Right hindlimb (tissue), 1 donor: Measurements from ENCODE around the gene TCERG1L.
"Not testable (repeated sequence)": the region's sequence is repeated elsewhere in the genome, so short reads cannot be mapped to it uniquely, and the experiment has no call there.

ENCODE experiments used
- DNase-seq: peaks from one replicate; pipeline ENCODE4 v3.0.0-alpha.2; 2018

Gene TCERG1L

DNA sequence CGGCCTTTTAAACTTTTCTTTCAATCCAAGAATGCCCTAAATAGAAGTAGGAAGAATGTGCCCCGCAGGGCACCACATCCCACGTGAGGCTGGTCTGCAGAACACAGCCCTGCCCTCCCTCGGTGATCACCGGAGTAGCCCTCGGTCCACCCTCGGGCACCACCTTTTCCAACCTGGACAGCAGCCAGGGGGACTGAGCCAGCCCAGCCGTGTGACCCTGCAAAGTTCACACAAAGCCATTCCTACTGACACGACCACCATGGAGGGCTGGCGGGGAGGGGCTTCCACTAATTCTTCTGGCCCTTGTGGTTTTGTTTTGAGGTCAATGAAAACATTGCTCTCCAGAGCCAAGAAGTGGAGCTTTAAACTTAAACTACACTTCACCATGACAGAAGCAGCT, 132.2 kb downstream of the TCERG1L start:
- DNase-seq, result no peak

DNA sequence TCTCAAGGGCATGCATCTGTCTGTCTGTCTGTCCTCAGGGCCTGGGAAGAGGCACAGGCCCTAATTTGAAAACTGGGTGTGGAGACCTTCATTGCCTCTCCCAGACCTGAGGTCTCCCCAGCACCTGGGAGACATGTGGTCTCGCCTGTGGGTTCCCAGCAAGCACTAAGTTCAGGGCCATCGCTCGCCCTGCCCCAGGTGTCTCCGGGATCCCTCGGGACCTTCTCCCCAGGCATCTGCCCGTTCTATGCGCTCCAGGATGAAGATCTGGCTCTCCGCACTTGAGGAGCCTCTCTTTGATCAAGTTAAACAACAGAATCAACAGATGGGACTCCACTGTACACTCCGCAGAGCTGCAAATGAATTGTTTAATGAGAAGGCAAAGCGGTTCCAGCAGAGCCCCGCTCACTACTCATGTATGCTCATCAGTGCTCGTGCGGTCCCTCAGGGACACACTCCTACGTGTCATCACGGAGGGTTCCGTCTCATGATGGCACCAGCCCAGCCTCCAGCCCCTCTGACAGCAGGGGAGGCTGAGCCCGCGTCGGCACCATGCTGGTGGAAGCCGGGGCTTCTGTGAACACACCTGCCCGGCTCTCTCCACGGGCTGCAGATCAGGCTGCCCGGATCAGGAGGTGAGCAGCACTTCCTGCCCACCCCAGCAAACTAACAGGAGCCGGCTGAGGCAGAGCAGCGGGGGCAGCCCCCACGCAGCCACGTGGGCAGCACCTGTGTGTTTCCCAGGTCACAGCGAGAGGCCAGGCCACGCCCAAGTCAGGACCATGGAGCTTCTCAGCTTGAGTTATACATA, 132.8 kb downstream of the TCERG1L start:
- no peak for DNase-seq

GRCh38 chr10:131177431-131178327, 133.8 kb downstream of the TCERG1L start:
- DNase-seq, result peak; percentile 30

DNA sequence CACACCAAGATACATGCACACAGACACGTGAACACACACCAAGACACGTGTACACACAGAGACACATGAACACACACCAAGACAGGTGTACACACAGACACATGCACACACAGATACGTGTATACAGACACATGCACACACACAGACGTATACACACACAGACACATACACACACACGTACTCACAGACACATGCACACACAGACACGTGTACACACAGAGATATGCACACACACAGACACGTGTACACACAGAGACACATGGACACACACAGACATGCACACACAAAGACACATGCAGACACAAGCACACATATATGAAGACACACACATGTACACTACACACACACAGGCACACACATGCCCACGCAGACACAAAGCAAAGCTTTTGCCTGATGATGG, 134.6 kb downstream of the TCERG1L start:
- DNase-seq, result no peak

DNA sequence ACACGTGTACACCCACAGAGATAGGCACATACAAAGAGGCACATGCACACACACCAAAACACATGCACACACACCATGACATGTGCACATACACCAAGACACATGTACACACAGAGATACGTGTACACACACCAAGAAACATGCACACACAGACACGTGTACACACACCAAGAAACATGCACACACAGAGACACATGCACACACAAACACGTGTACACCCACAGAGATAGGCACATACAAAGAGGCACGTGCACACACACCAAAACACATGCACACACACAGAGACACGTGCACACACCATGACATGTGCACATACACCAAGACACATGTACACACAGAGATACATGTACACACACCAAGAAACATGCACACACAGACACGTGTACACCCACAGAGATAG, 135.2 kb downstream of the TCERG1L start:
- DNase-seq, result not testable (repeated sequence)

- no peak for DNase-seq
Measured at GRCh38 chr10:131175891-131176290, 135.6 kb downstream of the TCERG1L start.

DNA sequence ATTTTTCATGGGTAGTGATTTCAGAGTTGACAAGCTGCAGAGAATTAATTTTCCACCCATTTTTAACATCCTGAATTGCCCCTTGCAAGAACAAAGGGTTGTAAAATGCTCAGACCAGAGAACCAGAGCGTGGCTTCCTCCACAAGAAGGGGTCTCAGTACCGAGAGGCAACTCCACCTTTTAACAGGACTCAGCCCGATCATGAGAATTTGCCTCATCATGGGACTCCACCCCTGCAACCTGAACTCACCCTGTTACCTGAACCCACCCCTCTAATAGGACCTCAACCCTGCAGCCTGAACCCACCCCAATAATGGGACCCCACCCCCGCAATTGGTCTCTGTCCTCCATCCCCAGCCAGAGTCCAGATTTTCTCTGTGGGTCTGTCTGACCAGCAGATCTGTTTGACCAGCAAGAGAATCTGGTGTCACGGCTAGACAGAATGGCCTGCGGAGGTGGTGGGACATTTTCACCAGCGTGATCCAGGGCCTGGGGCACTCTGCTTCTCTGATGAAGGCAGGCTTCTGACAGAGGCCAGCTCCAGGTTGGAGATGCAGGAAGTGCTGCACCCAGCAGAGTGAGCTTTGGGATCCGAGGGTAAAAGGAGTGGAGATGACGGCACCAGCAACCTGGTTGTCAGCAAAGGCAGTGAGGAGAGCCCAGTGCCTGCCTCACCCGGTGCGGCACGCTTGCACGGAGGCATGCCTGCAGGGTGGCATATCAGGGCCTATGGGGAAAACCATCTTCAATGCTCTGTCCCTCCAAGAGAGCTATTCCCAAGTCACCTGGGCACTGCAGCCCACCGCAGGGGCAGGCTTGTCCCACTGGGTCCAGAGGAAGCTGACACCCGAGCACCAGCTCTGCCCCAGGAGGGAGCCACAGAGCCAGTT, 136.6 kb downstream of the TCERG1L start:
- DNase-seq, result no peak

GRCh38 chr10:131174211-131174565, 137.3 kb downstream of the TCERG1L start:
- DNase-seq, result no peak

- no peak for DNase-seq
Measured at GRCh38 chr10:131173484-131174210, 137.9 kb downstream of the TCERG1L start.

DNA sequence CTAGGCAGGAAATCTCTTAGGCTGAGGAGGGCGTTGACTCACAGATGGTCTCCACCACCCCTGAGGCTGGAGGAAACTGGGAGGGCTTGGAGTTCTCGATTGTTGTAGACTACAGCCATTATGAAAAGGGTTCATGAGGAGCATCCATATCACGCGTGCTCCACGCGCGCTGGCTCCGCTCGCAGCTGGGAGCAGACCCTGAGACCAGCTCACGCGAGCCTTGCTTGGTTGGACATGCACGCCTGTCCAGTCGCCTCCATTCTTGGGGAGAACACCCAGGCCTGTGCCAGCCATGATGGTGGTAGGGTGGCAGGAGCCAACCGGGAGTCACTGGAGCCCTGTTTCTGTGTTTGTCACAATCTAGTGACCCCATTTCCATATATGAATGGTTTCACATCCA, 139.1 kb downstream of the TCERG1L start:
- no peak for DNase-seq

- DNase-seq, result no peak
Measured at GRCh38 chr10:131169146-131169545, 142.4 kb downstream of the TCERG1L start.

DNA sequence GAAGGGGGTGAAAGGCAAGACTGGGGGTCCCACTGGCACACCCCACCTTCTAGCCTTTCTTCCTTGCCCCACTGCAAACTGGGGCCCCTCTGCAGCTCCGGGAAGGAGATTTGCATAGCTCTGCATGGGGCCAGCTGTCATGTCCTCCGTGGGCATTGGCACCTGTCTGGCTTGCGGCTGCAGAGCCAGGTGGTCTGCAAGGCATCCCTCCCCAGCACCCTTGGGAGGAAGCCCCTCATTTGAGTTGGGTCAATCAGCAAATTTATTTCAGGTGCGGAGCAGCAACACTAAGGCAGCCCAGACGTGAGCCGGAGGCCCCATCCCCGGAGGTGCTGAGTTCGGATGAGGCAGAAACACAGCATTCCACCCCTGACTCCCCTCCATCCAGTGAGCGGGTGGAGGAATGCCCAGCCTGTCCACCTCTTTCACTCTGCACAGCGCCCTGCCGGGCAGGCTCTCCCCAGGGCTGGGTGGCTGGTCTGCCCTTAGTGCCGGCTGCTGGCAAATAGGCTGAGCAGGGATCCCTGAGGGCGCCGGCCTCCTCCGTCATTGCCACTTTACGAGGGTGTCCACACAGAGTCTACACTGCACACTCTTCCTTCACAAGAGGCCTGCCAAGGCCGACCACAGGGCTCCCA, 143.2 kb downstream of the TCERG1L start:
- DNase-seq, result no peak

GRCh38 chr10:131167036-131167860, 144.3 kb downstream of the TCERG1L start:
- no peak for DNase-seq

DNA sequence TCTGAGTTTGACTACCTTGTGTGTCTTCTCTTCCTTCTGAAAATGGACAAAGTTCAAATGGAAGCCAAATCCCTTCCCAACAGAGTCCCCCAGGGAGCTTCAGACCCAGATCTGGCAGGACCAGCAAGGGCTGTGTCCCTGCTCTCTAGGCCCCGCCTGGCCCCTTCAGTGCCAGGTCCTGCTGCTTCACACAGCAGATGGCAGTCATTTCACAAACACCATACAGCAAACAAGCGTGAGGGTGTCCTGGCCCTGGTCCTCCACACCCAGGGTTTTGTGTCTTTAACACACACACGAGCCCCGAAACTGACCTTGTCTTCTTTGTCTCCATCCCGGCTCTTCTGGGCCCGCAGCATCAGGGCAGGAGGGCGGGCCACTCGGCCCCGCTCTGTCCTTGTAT, 145.0 kb downstream of the TCERG1L start:
- no peak for DNase-seq

DNA sequence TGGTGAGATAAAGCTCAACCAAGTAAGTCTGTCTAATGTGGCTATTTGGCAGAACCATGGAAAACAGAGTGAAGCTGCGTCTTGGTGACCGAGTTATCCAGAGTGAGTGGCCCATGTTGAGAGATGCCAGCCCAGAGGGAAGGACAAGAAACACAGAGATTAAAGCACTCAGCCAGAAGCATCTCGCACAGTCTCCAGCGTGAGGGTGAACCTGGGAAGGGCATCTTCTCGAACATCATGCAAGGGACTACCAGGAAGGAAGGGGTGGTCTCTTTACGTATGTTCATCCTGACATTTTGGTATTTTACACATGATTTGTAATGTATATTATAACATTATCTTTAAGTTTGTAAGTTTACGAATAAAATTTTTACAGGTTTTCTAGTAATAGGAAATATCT, 146.4 kb downstream of the TCERG1L start:
- no peak for DNase-seq

GRCh38 chr10:131162866-131163843, 148.4 kb downstream of the TCERG1L start:
- no peak for DNase-seq

DNA sequence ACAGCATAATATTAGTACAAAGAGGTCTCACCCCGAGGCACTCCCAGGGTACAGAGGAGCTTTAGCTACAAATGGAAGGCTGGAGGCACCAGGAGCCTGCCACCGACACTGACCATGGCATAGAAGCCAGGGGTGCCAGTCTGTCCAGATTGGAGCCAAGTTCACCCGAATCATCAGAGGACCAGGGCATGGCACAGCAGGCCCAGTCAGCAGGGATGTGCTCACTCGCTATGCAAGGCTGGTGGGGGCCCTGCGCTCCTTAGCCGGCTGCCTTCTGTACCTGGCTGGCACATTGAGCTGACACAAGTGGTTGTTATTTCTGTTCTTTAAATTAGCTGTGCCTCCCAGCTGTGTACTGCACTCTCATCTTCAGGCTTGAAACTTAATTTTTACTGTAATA, 149.3 kb downstream of the TCERG1L start:
- no peak for DNase-seq

DNA sequence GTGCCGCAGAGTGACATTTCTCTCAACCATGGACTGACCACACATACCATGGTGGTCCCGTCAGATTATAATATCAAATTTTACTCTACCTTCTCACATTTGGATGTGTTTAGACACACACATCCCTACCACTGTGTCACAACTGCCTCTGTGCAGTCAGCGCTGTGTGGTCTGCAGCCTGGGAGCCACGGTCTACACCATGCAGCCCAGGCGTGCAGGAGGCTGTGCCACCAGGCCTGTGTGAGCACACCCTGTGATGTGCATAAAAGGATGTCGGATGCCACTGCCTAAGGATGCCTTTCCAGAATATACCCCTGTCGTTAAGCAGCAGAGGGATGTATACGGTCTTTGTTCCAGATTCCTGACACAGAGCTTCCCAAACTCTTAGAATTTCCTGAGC, 150.4 kb downstream of the TCERG1L start:
- no peak for DNase-seq

DNA sequence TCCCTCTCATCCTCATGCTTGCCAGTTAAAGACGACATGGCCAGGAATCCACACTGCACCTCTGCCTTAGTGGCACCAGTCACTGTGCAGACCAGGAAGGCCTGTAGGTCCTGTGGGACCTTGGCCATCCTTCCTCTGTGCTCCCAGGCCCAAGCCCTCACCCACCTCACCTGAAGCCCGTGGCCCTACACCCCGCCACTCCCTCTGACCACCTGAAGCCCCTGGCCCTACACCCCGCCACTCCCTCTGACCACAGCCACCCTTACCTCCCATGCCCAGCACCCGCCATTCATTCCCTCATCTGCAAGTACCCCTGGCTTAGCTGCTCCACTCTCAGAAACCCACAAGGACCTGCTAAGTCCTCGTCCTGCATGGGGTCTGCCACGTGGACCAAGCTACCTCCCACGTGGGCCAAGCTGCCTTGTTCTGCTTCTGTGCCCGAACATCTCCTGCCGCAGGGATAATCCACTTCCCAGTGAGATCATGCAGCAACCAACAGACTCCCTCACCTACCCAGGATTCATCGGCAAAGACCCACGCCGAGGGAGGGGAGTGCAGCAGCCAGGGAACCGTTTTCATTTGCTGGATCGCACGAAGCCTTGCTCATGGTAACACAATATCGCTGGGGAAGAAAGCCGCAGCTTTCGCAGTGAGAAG, 151.2 kb downstream of the TCERG1L start:
- no peak for DNase-seq
